Stomach (tissue), 9 donors: ENCODE results near the gene BRWD1. TPM values are rescaled to one million over a fixed set of nuclear protein-coding genes. Genes with fewer than 3 reads are reported as not detected.

Experiments
- DNase-seq, 2 donors: peaks; one replicate each; pipeline versions ENCODE4 v3.0.0 to v3.0.0-alpha.2; 2013 to 2019
- H3K27ac ChIP-seq, 5 donors: fragments of 200-600 bp in 4 of 5; sonication (generic) in 4 of 5; one replicate each; pipeline ENCODE4 v1.5.1; 2013 to 2019; ENCODE audit warnings: mild to moderate bottlenecking in 1 of 5, moderate library complexity in 1 of 5
- H3K27me3 ChIP-seq, 3 donors: fragments of 200-600 bp; sonication (generic); one replicate each; pipeline ENCODE4 v1.5.1; 2017 to 2019; ENCODE audit warnings: mixed run types in 1 of 3
- H3K36me3 ChIP-seq, 4 donors: fragments of 200-600 bp; sonication (generic); 1 replicate in 3 of 4; 2 replicates in 1 of 4; pipeline ENCODE4 v1.5.1; 2016 to 2019
- H3K4me1 ChIP-seq, 4 donors: fragments of 200-600 bp; sonication (generic); one replicate each; pipeline ENCODE4 v1.5.1; 2016 to 2019
- H3K4me3 ChIP-seq, 4 donors: fragments of 200-600 bp; sonication (generic) in 3 of 4; one replicate each; pipeline ENCODE4 v1.5.1; 2016 to 2019; ENCODE audit warnings: mild to moderate bottlenecking in 1 of 4
- H3K9me3 ChIP-seq, 4 donors: fragments of 200-600 bp; sonication (generic); one replicate each; pipeline ENCODE4 v1.5.1; 2016 to 2019
- CTCF ChIP-seq, 7 experiments: fragments of 450-650 bp in 4 of 7; fragments of 200-600 bp in 3 of 7; sonication (generic) in 3 of 7; IDR thresholded peaks; one replicate each; pipeline ENCODE4 v1.5.1; 2016 to 2019; ENCODE audit warnings: antibody characterized with exemption in 7 of 7, control low read depth in 2 of 7, mild to moderate bottlenecking in 1 of 7
- EP300 ChIP-seq: sonication (generic); formaldehyde crosslinking; IDR thresholded peaks from one replicate; pipeline ENCODE4 v1.6.1; 2017; ENCODE audit warnings: antibody characterized with exemption
- POLR2A ChIP-seq, 4 donors: fragments of 450-650 bp; IDR thresholded peaks; one replicate each; pipeline ENCODE4 v1.6.1; 2016; ENCODE audit warnings: antibody characterized with exemption in 4 of 4, control low read depth in 2 of 4, mild to moderate bottlenecking in 1 of 4, moderate library complexity in 1 of 4
- POLR2AphosphoS5 ChIP-seq, 3 donors: sonication (generic); formaldehyde crosslinking; IDR thresholded peaks; one replicate each; pipeline ENCODE4 v1.6.1; 2016; ENCODE audit warnings: antibody characterized with exemption in 3 of 3
- WGBS, 5 donors: extraction: QIAGEN DNeasy Blood & Tissue Kit in 3 of 5; methylation state at CpG; one replicate each; pipeline versions ENCODE4 v1.1.5 to v1.1.7; 2013 to 2018; 5-methylcytosine and 5-hydroxymethylcytosine counted together
- intact Hi-C: fragments of 100-400 bp; cut with DNase I; formaldehyde crosslinking; loops from one replicate; pipeline ENCODE4 v1.15.1; 2023; ENCODE audit warnings: low total_unique reads
- polyA plus RNA-seq, 3 donors: library from polyadenylated mRNA; stranded (reverse); fragments of 200-250 nt; gene quantifications; one replicate each; pipeline ENCODE4 v1.2.3, GENCODE V29; 2013
- total RNA-seq, 5 donors: library from RNA; depleted of rRNA; stranded (reverse); fragments of >200 nt; gene quantifications; one replicate each; pipeline versions ENCODE4 v1.1.0 to v1.2.3, GENCODE V29; 2014 to 2016
- donor health status: healthy with polysubstance abuse.
- donor health status: Bipolar disorder and iron deficiency.
- donor health status: healthy.

The BRWD1 gene
- total and polyA plus RNA-seq, 8 donors = 5.9 to 216 (median 56.9) TPM

- Histone ChIP-seq H3K4me1 (peaks cover 18 to 34% (median 26%) of the 10 kb centered on the region in 4 donors), H3K4me3 (peak overlapping the region; percentile 65 to 73 (median 70)), H3K9me3 (no peaks in the 10 kb centered on the region), H3K27ac (peak overlapping the region; percentile 87 to 99 (median 94)), H3K36me3 (peaks cover 0 to 4% (median 2%) of the 10 kb centered on the region in 4 donors), H3K27me3 (no peaks in the 10 kb centered on the region)
- intact Hi-C loops = no loop called here
- no peak for TF ChIP-seq POLR2AphosphoS5 (IDR thresholded peaks at IDR 0.05)
- no peak for TF ChIP-seq CTCF (IDR thresholded peaks at IDR 0.05)
- TF ChIP-seq EP300 = no peak
- TF ChIP-seq POLR2A (IDR thresholded peaks at IDR 0.05) = no peak
- DNase-seq = no peak
- 57 to 70% (median 60%) methylated on average over 19 of the region's 19 CpGs for WGBS, 5 donors
Observed at GRCh38 chr21:39350094-39351005, 36.9 kb upstream of the BRWD1 start.

- DNase-seq = peak; percentile 98 to 99
Observed at GRCh38 chr21:39349211-39350093, 36.0 kb upstream of the BRWD1 start.

GRCh38 chr21:39348355-39349210, 35.2 kb upstream of the BRWD1 start, which contains the start of gene HMGN1:
TSS of gene HMGN1 (minus strand) at chr21:39349088. CDS start at chr21:39348917, 171 bp downstream.
- intact Hi-C loops = no loop called here
- no peaks in the 10 kb centered on the region for H3K27me3 ChIP-seq
- no peaks in the 10 kb centered on the region for H3K9me3 ChIP-seq
- DNase-seq = peak; percentile 88 to 97
- WGBS, 5 donors = 0 to 2% (median 1%) methylated on average over 43 to 115 of the region's 116 CpGs
- H3K36me3 ChIP-seq = peaks cover 3 to 22% (median 15%) of the 10 kb centered on the region in 4 donors
- H3K4me1 ChIP-seq = peaks cover 19 to 48% (median 30%) of the 10 kb centered on the region in 4 donors
- H3K27ac ChIP-seq = peak within 1 kb of the TSS; percentile 87 to 99 (median 97)
- no peak for TF ChIP-seq CTCF (IDR thresholded peaks at IDR 0.05)
- TF ChIP-seq POLR2AphosphoS5 (IDR thresholded peaks at IDR 0.05) = peak; percentile 4 to 86 (median 83)
- H3K4me3 ChIP-seq = peak within 1 kb of the TSS; percentile 65 to 73 (median 70)

More at GRCh38 chr21:39349211-39350093, 36.0 kb upstream of the BRWD1 start:
- TF ChIP-seq EP300 = no peak
- TF ChIP-seq POLR2AphosphoS5 (IDR thresholded peaks at IDR 0.05) = peak; percentile 2 to 75 (median 46)
- no peak for TF ChIP-seq CTCF (IDR thresholded peaks at IDR 0.05)
- TF ChIP-seq POLR2A (IDR thresholded peaks at IDR 0.05) = peak in 1 of 4 donors; percentile 10
- 2 to 8% (median 5%) methylated on average over 36 to 55 of the region's 56 CpGs for WGBS, 5 donors
- Histone ChIP-seq H3K9me3 (no peaks in the 10 kb centered on the region), H3K4me3 (peak overlapping the region; percentile 65 to 73 (median 70)), H3K36me3 (peaks cover 0 to 13% (median 7%) of the 10 kb centered on the region in 4 donors), H3K4me1 (peaks cover 19 to 43% (median 29%) of the 10 kb centered on the region in 4 donors), H3K27ac (peak overlapping the region; percentile 87 to 99 (median 94)), H3K27me3 (no peaks in the 10 kb centered on the region)
- intact Hi-C loops = no loop called here
